Kidney (tissue), 14 donors: Measurements from ENCODE around the gene CAMK2A. TPM values are rescaled to one million over a fixed set of nuclear protein-coding genes. Genes with fewer than 3 reads are reported as not detected.

Experiments used
- DNase-seq, 5 donors: peaks; one replicate each; pipeline ENCODE4 v3.0.0-alpha.2; 2013 to 2020
- FAIRE-seq: peaks from 2 replicates; lab custom pipeline; 2012; peaks lifted over from hg19 to GRCh38; lab: Jason Lieb, UNC
- H3K27ac ChIP-seq, 2 donors: one replicate each; pipeline ENCODE4 v1.7.0; 2013; ENCODE audit warnings: low read depth in 2 of 2, low read length in 2 of 2, inconsistent platforms in 1 of 2
- H3K27me3 ChIP-seq: one replicate; pipeline ENCODE4 v1.7.1; 2013; ENCODE audit warnings: low read length, inconsistent platforms; ENCODE audit not compliant: control insufficient read depth, insufficient read depth
- H3K36me3 ChIP-seq, 3 donors: one replicate each; pipeline versions ENCODE4 v1.7.0 to v1.7.1; 2013; ENCODE audit warnings: low read length in 3 of 3, control low read depth in 1 of 3, inconsistent platforms in 1 of 3; ENCODE audit not compliant: insufficient read depth in 3 of 3, control insufficient read depth in 2 of 3
- H3K4me1 ChIP-seq, 3 donors: one replicate each; pipeline versions ENCODE4 v1.7.0 to v1.7.1; 2013; ENCODE audit warnings: low read length in 3 of 3, inconsistent platforms in 1 of 3, low read depth in 1 of 3; ENCODE audit not compliant: control insufficient read depth in 2 of 3, insufficient read depth in 2 of 3
- H3K4me3 ChIP-seq, 3 donors: one replicate each; pipeline versions ENCODE4 v1.7.0 to v1.8.1; 2013; ENCODE audit warnings: low read length in 3 of 3, control low read depth in 1 of 3, inconsistent platforms in 1 of 3
- H3K9ac ChIP-seq, 3 donors: one replicate each; pipeline versions ENCODE4 v1.7.0 to v1.7.1; 2013; ENCODE audit warnings: low read length in 3 of 3, control low read depth in 1 of 3, inconsistent platforms in 1 of 3
- H3K9me3 ChIP-seq, 3 donors: one replicate each; pipeline versions ENCODE4 v1.7.0 to v1.7.1; 2013; ENCODE audit warnings: low read length in 3 of 3, control low read depth in 1 of 3, inconsistent platforms in 1 of 3; ENCODE audit not compliant: control insufficient read depth in 2 of 3, insufficient read depth in 1 of 3
- intact Hi-C: fragments of 100-400 bp; cut with DNase I; formaldehyde crosslinking; loops from one replicate; pipeline ENCODE4 v1.11.1; 2022
- polyA plus RNA-seq: library from polyadenylated mRNA; stranded (reverse); fragments of 350-450 nt; fragmentation: Illumina TruSeq; extraction: RNeasy Lipid Tissue Mini Kit (QIAGEN cat#74804); gene quantifications from one replicate; pipeline ENCODE4 v1.2.3, GENCODE V29; 2014; ENCODE audit warnings: low read depth, low replicate concordance; ENCODE audit not compliant: insufficient read depth
- total RNA-seq: library from RNA; stranded (reverse); fragmentation: NEBNext Ultra II Directional; extraction: Animal tissue kit (Norgen Biotek cat#: 25700); gene quantifications from one replicate; pipeline ENCODE4 v1.2.1, GENCODE V29; 2021
- TF ChIP-seq, protein P1 (sequence below): IDR thresholded peaks from 3 replicates; pipeline ENCODE4 v1.5.1; 2012; ENCODE audit warnings: mild to moderate bottlenecking, moderate library complexity, borderline replicate concordance; ENCODE audit not compliant: insufficient read depth; ENCODE audit errors: extremely low read depth
- donor health status: control.
- donor health status: control.
- donor health status: control.
- donor health status: control.
- donor health status: control.
- donor health status: DM: yes; HTN: yes; CAD: no.
- donor health status: Normal renal cell carcinoma (clear cell type).

CAMK2A gene
- total and polyA plus RNA-seq, 2 donors from 2014 or later = 0.28 to 0.90 TPM

DNA sequence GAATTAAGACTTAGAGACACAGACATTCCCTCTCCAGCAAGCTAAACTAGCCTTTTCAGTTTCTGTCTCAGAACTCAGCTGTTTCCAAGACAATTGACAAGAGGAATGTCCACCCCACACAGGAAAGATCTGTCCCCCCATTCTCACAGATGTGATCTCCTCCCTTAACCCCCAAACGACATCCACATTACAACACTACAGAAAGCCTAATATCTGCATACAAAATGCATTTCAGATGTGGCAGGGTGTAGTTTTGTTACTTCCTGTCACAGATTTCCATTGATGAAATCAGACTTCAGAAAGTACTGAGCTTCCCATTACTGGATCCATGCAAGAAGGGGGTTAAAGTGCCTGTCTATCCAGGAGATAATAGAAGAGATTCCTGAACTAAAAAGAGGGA, 16.0 kb upstream of the CAMK2A start:
- intact Hi-C loops = no loop called here
- no peaks in the 10 kb centered on the region for H3K9me3 ChIP-seq
- peaks cover 3% of the 10 kb centered on the region for H3K27me3 ChIP-seq
- no peak overlapping the region for H3K4me3 ChIP-seq
- H3K27ac ChIP-seq = no peak overlapping the region
- DNase-seq (no peak), FAIRE-seq (no peak)
- H3K9ac ChIP-seq = no peak overlapping the region
- H3K36me3 ChIP-seq = no peaks in the 10 kb centered on the region
- TF ChIP-seq, protein P1, sequence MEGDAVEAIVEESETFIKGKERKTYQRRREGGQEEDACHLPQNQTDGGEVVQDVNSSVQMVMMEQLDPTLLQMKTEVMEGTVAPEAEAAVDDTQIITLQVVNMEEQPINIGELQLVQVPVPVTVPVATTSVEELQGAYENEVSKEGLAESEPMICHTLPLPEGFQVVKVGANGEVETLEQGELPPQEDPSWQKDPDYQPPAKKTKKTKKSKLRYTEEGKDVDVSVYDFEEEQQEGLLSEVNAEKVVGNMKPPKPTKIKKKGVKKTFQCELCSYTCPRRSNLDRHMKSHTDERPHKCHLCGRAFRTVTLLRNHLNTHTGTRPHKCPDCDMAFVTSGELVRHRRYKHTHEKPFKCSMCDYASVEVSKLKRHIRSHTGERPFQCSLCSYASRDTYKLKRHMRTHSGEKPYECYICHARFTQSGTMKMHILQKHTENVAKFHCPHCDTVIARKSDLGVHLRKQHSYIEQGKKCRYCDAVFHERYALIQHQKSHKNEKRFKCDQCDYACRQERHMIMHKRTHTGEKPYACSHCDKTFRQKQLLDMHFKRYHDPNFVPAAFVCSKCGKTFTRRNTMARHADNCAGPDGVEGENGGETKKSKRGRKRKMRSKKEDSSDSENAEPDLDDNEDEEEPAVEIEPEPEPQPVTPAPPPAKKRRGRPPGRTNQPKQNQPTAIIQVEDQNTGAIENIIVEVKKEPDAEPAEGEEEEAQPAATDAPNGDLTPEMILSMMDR = no peak
- H3K4me1 ChIP-seq = peaks cover 3 to 9% (median 5%) of the 10 kb centered on the region in 3 donors

DNA sequence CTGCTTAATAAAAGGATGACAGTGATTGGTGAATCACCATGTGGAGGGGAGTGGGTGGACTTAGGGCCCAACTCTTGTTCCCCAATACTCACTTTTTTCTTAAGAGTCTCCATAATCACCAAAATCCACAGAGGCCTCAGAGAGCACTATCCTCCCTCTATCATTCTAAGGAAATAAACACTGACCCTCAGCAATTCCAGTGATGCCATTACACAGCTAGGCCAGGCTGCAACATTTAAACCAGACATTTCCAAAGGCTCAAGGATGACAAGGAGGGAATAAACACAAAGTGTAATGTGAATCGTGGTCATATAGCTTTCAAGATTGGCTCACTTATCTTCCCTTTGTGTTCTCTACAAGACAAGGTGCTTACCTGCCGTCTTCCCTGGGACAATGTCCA, 15.5 kb upstream of the CAMK2A start:
- Histone ChIP-seq H3K9me3 (no peaks in the 10 kb centered on the region), H3K9ac (no peak overlapping the region), H3K4me1 (peaks cover 3 to 9% (median 5%) of the 10 kb centered on the region in 3 donors), H3K27ac (no peak overlapping the region), H3K4me3 (no peak overlapping the region), H3K36me3 (no peaks in the 10 kb centered on the region), H3K27me3 (peaks cover 3% of the 10 kb centered on the region)
- intact Hi-C loops = no loop called here
- FAIRE-seq (no peak), DNase-seq (no peak)
- TF ChIP-seq, protein P1 = no peak

GRCh38 chr5:150304481-150305081, 15.0 kb upstream of the CAMK2A start:
- no peak overlapping the region for H3K27ac ChIP-seq
- TF ChIP-seq, protein P1 = no peak
- DNase-seq = no peak
- no peak overlapping the region for H3K9ac ChIP-seq
- H3K36me3 ChIP-seq = no peaks in the 10 kb centered on the region
- intact Hi-C loops = no loop called here
- FAIRE-seq = no peak
- no peaks in the 10 kb centered on the region for H3K9me3 ChIP-seq
- peaks cover 3 to 9% (median 5%) of the 10 kb centered on the region in 3 donors for H3K4me1 ChIP-seq
- H3K27me3 ChIP-seq = peaks cover 3% of the 10 kb centered on the region
- no peak overlapping the region for H3K4me3 ChIP-seq
